Endothelial cell of umbilical vein (primary cell): ENCODE measurements around the gene STRN3. TPM values are rescaled to one million over a fixed set of nuclear protein-coding genes. Genes with fewer than 3 reads are reported as not detected.

Experiments used
- BruUV-seq: library from RNA; stranded (reverse); fragments of 400-500 nt; replicated peaks from 2 replicates; lab custom pipeline; 2021; lab: Mats Ljungman, UMichigan
- CTCF ChIA-PET: fragments of 300-600, 350-600 bp; sonication (Branson Sonifier 250); formaldehyde crosslinking; loops from one replicate; lab custom pipeline; 2021; ENCODE audit warnings: antibody characterized with exemption, inconsistent platforms; lab: Charles Lee
- POLR2A ChIA-PET: fragments of 300-600, 350-600 bp; sonication (Branson Sonifier 250); formaldehyde crosslinking; loops from one replicate; lab custom pipeline; 2021; ENCODE audit warnings: antibody characterized with exemption, inconsistent platforms; lab: Charles Lee
- DNase-seq: peaks from one replicate; pipeline ENCODE4 v3.0.0-alpha.2; 2011; ENCODE audit warnings: low read depth, low spot score
- FAIRE-seq: peaks from 2 replicates; lab custom pipeline; 2011; peaks lifted over from hg19 to GRCh38; lab: Jason Lieb, UNC
- H2AFZ ChIP-seq: 2 replicates; pipeline ENCODE4 v1.6.0; 2012; ENCODE audit warnings: low read depth, low read length, control low read depth, inconsistent platforms
- H3K27ac ChIP-seq: 2 replicates; pipeline ENCODE4 v1.5.1; 2011; ENCODE audit warnings: low read depth, mild to moderate bottlenecking, control low read depth, low read length, moderate library complexity; ENCODE audit not compliant: insufficient read depth
- H3K27me3 ChIP-seq, 2 experiments: 2 replicates each; pipeline versions ENCODE4 v1.6.0 to v1.6.1; 2011; ENCODE audit warnings: low read length in 2 of 2, mixed read lengths in 1 of 2; ENCODE audit not compliant: control insufficient read depth in 2 of 2, insufficient read depth in 2 of 2
- H3K36me3 ChIP-seq, 2 experiments: 2 replicates in 1 of 2; 3 replicates in 1 of 2; pipeline ENCODE4 v1.5.1; 2011; ENCODE audit warnings: low read length in 2 of 2, mild to moderate bottlenecking in 1 of 2, moderate library complexity in 1 of 2; ENCODE audit not compliant: control insufficient read depth in 2 of 2, insufficient read depth in 2 of 2; ENCODE audit errors: extremely low read depth in 1 of 2
- H3K4me1 ChIP-seq: 3 replicates; pipeline ENCODE4 v1.5.1; 2011; ENCODE audit warnings: mild to moderate bottlenecking, low read length; ENCODE audit not compliant: control insufficient read depth, insufficient read depth; ENCODE audit errors: extremely low read depth
- H3K4me2 ChIP-seq: 2 replicates; pipeline ENCODE4 v1.6.1; 2011; ENCODE audit warnings: low read length, control low read depth, mixed read lengths; ENCODE audit not compliant: insufficient read depth
- H3K4me3 ChIP-seq, 3 experiments: fragments of 200-600 bp in 1 of 3; sonication (generic), shearing (Covaris generic) in 1 of 3; replicated peaks in 1 of 3; 2 replicates each; pipeline ENCODE4 v1.5.1; 2011 to 2016; ENCODE audit warnings: control low read depth in 3 of 3, low read length in 3 of 3, mild to moderate bottlenecking in 2 of 3, inconsistent platforms in 1 of 3, low read depth in 1 of 3, moderate library complexity in 1 of 3; ENCODE audit not compliant: insufficient read depth in 1 of 3
- H3K79me2 ChIP-seq: 2 replicates; pipeline ENCODE4 v1.6.0; 2012; ENCODE audit warnings: low read length, inconsistent platforms; ENCODE audit not compliant: control insufficient read depth, insufficient read depth
- H3K9ac ChIP-seq: replicated peaks from 2 replicates; pipeline ENCODE3; 2011; ENCODE audit warnings: low read length, control low read depth; ENCODE audit not compliant: insufficient read depth; ENCODE audit errors: extremely low read depth
- H3K9me1 ChIP-seq: replicated peaks from 3 replicates; pipeline ENCODE4 v1.6.0; 2011; ENCODE audit warnings: mild to moderate bottlenecking, low read length; ENCODE audit not compliant: control insufficient read depth, insufficient read depth; ENCODE audit errors: extremely low read depth
- H3K9me3 ChIP-seq: replicated peaks from 2 replicates; pipeline ENCODE4 v1.5.1; 2012; ENCODE audit warnings: low read length, inconsistent platforms; ENCODE audit not compliant: control insufficient read depth, insufficient read depth
- H4K20me1 ChIP-seq: replicated peaks from 2 replicates; pipeline ENCODE3; 2011; ENCODE audit warnings: mild to moderate bottlenecking, low read length; ENCODE audit not compliant: control insufficient read depth, insufficient read depth; ENCODE audit errors: extremely low read depth
- CTCF ChIP-seq, 2 donors: IDR thresholded peaks; 1 replicate in 1 of 2; 2 replicates in 1 of 2; pipeline ENCODE4 v1.5.1; 2011; ENCODE audit warnings: low read length in 2 of 2, mild to moderate bottlenecking in 2 of 2, moderate library complexity in 2 of 2, control low read depth in 1 of 2, inconsistent platforms in 1 of 2, low read depth in 1 of 2; ENCODE audit not compliant: insufficient read depth in 1 of 2; ENCODE audit errors: extremely low read depth in 1 of 2
- EZH2 ChIP-seq: IDR thresholded peaks from 2 replicates; pipeline ENCODE4 v1.6.1; 2012; ENCODE audit warnings: borderline replicate concordance, low read depth, mild to moderate bottlenecking, moderate library complexity, low read length, inconsistent platforms; ENCODE audit not compliant: severe bottlenecking
- FOS ChIP-seq: IDR thresholded peaks from 2 replicates; pipeline ENCODE4 v1.6.1; 2011; ENCODE audit warnings: mild to moderate bottlenecking, low read length, moderate library complexity, borderline replicate concordance; ENCODE audit not compliant: insufficient read depth
- GATA2 ChIP-seq: IDR thresholded peaks from 2 replicates; pipeline ENCODE4 v1.7.0; 2011; ENCODE audit warnings: low read depth, mild to moderate bottlenecking, moderate library complexity, mixed read lengths, low read length; ENCODE audit not compliant: insufficient read length, insufficient read depth
- JUN ChIP-seq: IDR thresholded peaks from 2 replicates; pipeline ENCODE4 v1.6.1; 2011; ENCODE audit warnings: borderline replicate concordance, low read depth; ENCODE audit not compliant: insufficient read length, insufficient read depth
- MAX ChIP-seq: IDR thresholded peaks from 2 replicates; pipeline ENCODE4 v1.6.1; 2011; ENCODE audit not compliant: insufficient read depth, insufficient read length
- MYC ChIP-seq: IDR thresholded peaks from one replicate; pipeline ENCODE4 v1.6.1; 2011; ENCODE audit warnings: mild to moderate bottlenecking, low read depth, low read length
- POLR2A ChIP-seq: IDR thresholded peaks from 2 replicates; pipeline ENCODE4 v1.6.1; 2012; ENCODE audit warnings: low read depth, mild to moderate bottlenecking, control low read depth, low read length
- POLR2AphosphoS5 ChIP-seq: IDR thresholded peaks from 2 replicates; pipeline ENCODE4 v1.6.1; 2012; ENCODE audit warnings: low read depth, mild to moderate bottlenecking, control low read depth, low read length, moderate library complexity; ENCODE audit not compliant: insufficient read depth
- dilution Hi-C: fragments of 300-500 bp; cut with MboI; formaldehyde crosslinking; loops from one replicate; pipeline ENCODE4 v1.15.0; 2019; ENCODE audit warnings: low sequenced_read_pairs; ENCODE audit not compliant: extremely low pct_ligation_motif_present
- intact Hi-C: fragments of 100-400 bp; cut with micrococcal nuclease; formaldehyde crosslinking; loops from one replicate; pipeline ENCODE4 v1.10.0; 2022
- polyA plus RNA-seq, 4 experiments: library from polyadenylated mRNA; depleted of rRNA in 3 of 4; stranded (reverse) in 3 of 4; unstranded in 1 of 4; fragments of >200 nt; gene quantifications; 2 replicates each; pipeline versions ENCODE4 v1.2.1 to v1.2.3, GENCODE V29; 2011 to 2012; ENCODE audit warnings: missing spikeins in 1 of 4
- total RNA-seq: library from RNA; stranded (reverse); gene quantifications from 2 replicates; pipeline ENCODE4 v1.2.3, GENCODE V29; 2021

The STRN3 gene
- total and polyA plus RNA-seq, 2 donors (not counting 3 experiments of a cell fraction or from before 2014, with no cell fraction given): 8.4 to 35.1 TPM

- no TSS peak for BruUV-seq
- peaks cover 58% of the 10 kb centered on the region for H3K79me2 ChIP-seq
These were observed 68.3 kb downstream of the STRN3 start for GRCh38 chr14:30957813-30958370.

More at GRCh38 chr14:30957813-30958370, 68.3 kb downstream of the STRN3 start:
- no peak overlapping the region for H3K9ac ChIP-seq
- H3K27me3 ChIP-seq: no peaks in the 10 kb centered on the region
- no peaks in the 10 kb centered on the region for H3K9me3 ChIP-seq
- DNase-seq: no peak
- dilution Hi-C loops (no loop called here), intact Hi-C loops (no loop called here)
- no peak for FAIRE-seq
- H3K4me2 ChIP-seq: no peak overlapping the region
- H3K36me3 ChIP-seq: peaks cover 2 to 4% of the 10 kb centered on the region in 2 experiments
- H3K27ac ChIP-seq: no peak overlapping the region
- ChIA-PET POLR2A (no interaction called here), CTCF (interaction anchor here (0.9 to 1.4 kb wide), 2 partner anchors 12 to 84 kb away, joined by 3 read pairs; no protein-coding TSS in a partner anchor)
- H4K20me1 ChIP-seq: peaks cover 6% of the 10 kb centered on the region
- H3K4me3 ChIP-seq: no peak overlapping the region
- H3K9me1 ChIP-seq: no peaks in the 10 kb centered on the region
- no peaks in the 10 kb centered on the region for H3K4me1 ChIP-seq
- TF ChIP-seq POLR2A (no peak), CTCF (IDR thresholded peaks at IDR 0.05; ENCODE audit: extremely low read depth in 1 of 2, insufficient read depth in 1 of 2, low read depth in 1 of 2, low read length in 2 of 2) (no peak), POLR2AphosphoS5 (no peak), EZH2 (no peak), GATA2 (no peak), MYC (no peak), MAX (no peak), FOS (no peak), JUN (no peak)
- H2AFZ ChIP-seq: no peak overlapping the region
